Liver (tissue), 3 donors: ENCODE measurements around the gene ATP2C2.

Experiments
- CTCF ChIP-seq: fragments of 150-350 bp; IDR thresholded peaks from 2 replicates; pipeline ENCODE4 v1.5.1; 2017; ENCODE audit warnings: improper control_type of control experiment, low read depth, low read length; ENCODE audit not compliant: missing input control
- HNF4A ChIP-seq, 2 donors: conservative IDR thresholded peaks; 2 replicates each; pipeline ENCODE4 v1.6.1; 2016; ENCODE audit warnings: antibody characterized with exemption in 2 of 2, mild to moderate bottlenecking in 2 of 2
- RAD21 ChIP-seq, 2 donors: IDR thresholded peaks; 2 replicates each; pipeline ENCODE4 v1.6.1; 2016; ENCODE audit warnings: antibody characterized with exemption in 2 of 2, mild to moderate bottlenecking in 2 of 2
- SP1 ChIP-seq: IDR thresholded peaks from 2 replicates; pipeline ENCODE4 v1.6.1; 2018; ENCODE audit warnings: antibody characterized with exemption, mild to moderate bottlenecking
- TAF1 ChIP-seq: conservative IDR thresholded peaks from 2 replicates; pipeline ENCODE4 v1.6.1; 2016; ENCODE audit warnings: antibody characterized with exemption, mild to moderate bottlenecking
- YY1 ChIP-seq: IDR thresholded peaks from 2 replicates; pipeline ENCODE4 v1.6.1; 2016; ENCODE audit warnings: antibody characterized with exemption, mild to moderate bottlenecking
- donor health status: healthy.
- donor health status: healthy.

GRCh38 chr16:84329843-84330684 lies 38.3 kb upstream of the ATP2C2 start:
- TF ChIP-seq CTCF, result no peak
- TF ChIP-seq RAD21 (IDR thresholded peaks at IDR 0.05), result no peak
- TF ChIP-seq HNF4A (conservative IDR thresholded peaks at IDR 0.05), result no peak
- TF ChIP-seq SP1, result no peak
- no peak for TF ChIP-seq TAF1
- TF ChIP-seq YY1, result no peak
